Upper lobe of left lung (tissue), 6 donors: Measurements from ENCODE around the gene MGMT. TPM values are rescaled to one million over a fixed set of nuclear protein-coding genes. Genes with fewer than 3 reads are reported as not detected.

ENCODE experiments used
- ATAC-seq, 2 donors: fragments of 200-7000 bp; cut with Tn5 transposase; one replicate each; pipeline ENCODE4 v1.9.1; 2022; ENCODE audit warnings: mild to moderate bottlenecking in 2 of 2, moderate library complexity in 2 of 2; ENCODE audit not compliant: low FRiP score in 2 of 2
- DNase-seq, 2 donors: peaks; one replicate each; pipeline ENCODE4 v3.0.0-alpha.2; 2019 to 2020
- H3K27ac ChIP-seq, 4 donors: fragments of 200-600 bp; sonication (generic); one replicate each; pipeline ENCODE4 v1.5.1; 2016 to 2019
- H3K27me3 ChIP-seq, 4 donors: fragments of 200-600 bp; sonication (generic); one replicate each; pipeline ENCODE4 v1.5.1; 2017 to 2019
- H3K36me3 ChIP-seq, 4 donors: fragments of 200-600 bp; sonication (generic); one replicate each; pipeline ENCODE4 v1.5.1; 2016 to 2019
- H3K4me1 ChIP-seq, 4 donors: fragments of 200-600 bp; sonication (generic); one replicate each; pipeline ENCODE4 v1.5.1; 2018 to 2019
- H3K4me3 ChIP-seq, 4 donors: fragments of 200-600 bp; sonication (generic); one replicate each; pipeline ENCODE4 v1.5.1; 2017 to 2019; ENCODE audit warnings: mild to moderate bottlenecking in 2 of 4, moderate library complexity in 1 of 4
- H3K9me3 ChIP-seq, 4 donors: fragments of 200-600 bp; sonication (generic); one replicate each; pipeline ENCODE4 v1.5.1; 2018 to 2019
- CTCF ChIP-seq, 6 experiments: fragments of 450-650 bp in 4 of 6; fragments of 200-600 bp in 2 of 6; sonication (generic) in 2 of 6; IDR thresholded peaks; one replicate each; pipeline ENCODE4 v1.5.1; 2016 to 2019; ENCODE audit warnings: antibody characterized with exemption in 6 of 6
- EP300 ChIP-seq, 4 donors: sonication (generic); formaldehyde crosslinking; IDR thresholded peaks; one replicate each; pipeline ENCODE4 v1.5.1; 2017; ENCODE audit warnings: antibody characterized with exemption in 4 of 4, control low read depth in 2 of 4
- POLR2A ChIP-seq, 4 donors: fragments of 450-650 bp; IDR thresholded peaks; one replicate each; pipeline ENCODE4 v1.5.1; 2016 to 2017; ENCODE audit warnings: antibody characterized with exemption in 4 of 4, mild to moderate bottlenecking in 2 of 4
- POLR2AphosphoS5 ChIP-seq, 2 donors: sonication (generic); formaldehyde crosslinking; IDR thresholded peaks; one replicate each; pipeline ENCODE4 v1.5.1; 2017; ENCODE audit warnings: antibody characterized with exemption in 2 of 2
- WGBS, 2 donors: methylation state at CpG; one replicate each; pipeline ENCODE4 v1.1.5; 2017 to 2018; 5-methylcytosine and 5-hydroxymethylcytosine counted together
- total RNA-seq, 6 donors: library from RNA; depleted of rRNA in 4 of 6; stranded (reverse); fragments of >200 nt in 4 of 6; gene quantifications; one replicate each; pipeline versions ENCODE4 v1.1.0 to v1.2.1, GENCODE V29; 2016 to 2021
- donor health status: DM: no; HTN: no; CAD: no; lungs with moderate emphysema.
- donor health status: DM: no; HTN: yes; CAD: no; lungs with severe emphysema.

The MGMT gene
- total RNA-seq, 6 donors from 2014 or later, result 20.9 to 44.0 (median 29.6) TPM

- no peak for TF ChIP-seq CTCF (IDR thresholded peaks at IDR 0.05)
- TF ChIP-seq POLR2A (IDR thresholded peaks at IDR 0.05), result no peak
- no peak for TF ChIP-seq POLR2AphosphoS5 (IDR thresholded peaks at IDR 0.05)
- no peak for TF ChIP-seq EP300 (IDR thresholded peaks at IDR 0.05)
- 68 to 77% methylated on average over 8 to 13 of the region's 14 CpGs for WGBS, 2 donors
- DNase-seq, result no peak
- no peaks in the 10 kb centered on the region for H3K4me1 ChIP-seq
- no peaks in the 10 kb centered on the region for H3K27me3 ChIP-seq
- H3K4me3 ChIP-seq, result no peak overlapping the region
- no peaks in the 10 kb centered on the region for H3K36me3 ChIP-seq
- peaks cover 6 to 13% (median 7%) of the 10 kb centered on the region in 4 donors for H3K9me3 ChIP-seq
- ATAC-seq, result no peak
- H3K27ac ChIP-seq, result no peak overlapping the region
These were observed 333.8 kb downstream of the MGMT start for GRCh38 chr10:129800796-129801340.

- no peak for ATAC-seq
- H3K4me1 ChIP-seq, result no peaks in the 10 kb centered on the region
- H3K27me3 ChIP-seq, result no peaks in the 10 kb centered on the region
- TF ChIP-seq CTCF (IDR thresholded peaks at IDR 0.05), result no peak
- peaks cover 6 to 20% (median 12%) of the 10 kb centered on the region in 4 donors for H3K9me3 ChIP-seq
- WGBS, 2 donors, result 81 to 83% methylated on average over 6 to 7 of the region's 7 CpGs
- no peak for DNase-seq
- H3K27ac ChIP-seq, result no peak overlapping the region
- no peak overlapping the region for H3K4me3 ChIP-seq
- no peaks in the 10 kb centered on the region for H3K36me3 ChIP-seq
These were observed 340.2 kb downstream of the MGMT start for GRCh38 chr10:129807211-129807610.

GRCh38 chr10:129808092-129808983 lies 341.3 kb downstream of the MGMT start:
- no peaks in the 10 kb centered on the region for H3K36me3 ChIP-seq
- H3K27ac ChIP-seq, result no peak overlapping the region
- DNase-seq (no peak), ATAC-seq (no peak)
- no peak overlapping the region for H3K4me3 ChIP-seq
- H3K4me1 ChIP-seq, result no peaks in the 10 kb centered on the region
- no peaks in the 10 kb centered on the region for H3K27me3 ChIP-seq
- peaks cover 3 to 20% (median 11%) of the 10 kb centered on the region in 4 donors for H3K9me3 ChIP-seq
- 77 to 85% methylated on average over 12 to 22 of the region's 26 CpGs for WGBS, 2 donors
- TF ChIP-seq EP300 (IDR thresholded peaks at IDR 0.05) (no peak), POLR2AphosphoS5 (IDR thresholded peaks at IDR 0.05) (no peak), POLR2A (IDR thresholded peaks at IDR 0.05) (no peak), CTCF (IDR thresholded peaks at IDR 0.05) (no peak)

GRCh38 chr10:129809431-129809830 lies 342.4 kb downstream of the MGMT start:
- WGBS, 2 donors, result 86 to 93% methylated on average over 9 of the region's 9 CpGs
- Histone ChIP-seq H3K27ac (no peak overlapping the region), H3K4me3 (no peak overlapping the region), H3K36me3 (no peaks in the 10 kb centered on the region), H3K9me3 (peaks cover 0 to 15% (median 7%) of the 10 kb centered on the region in 4 donors), H3K27me3 (no peaks in the 10 kb centered on the region), H3K4me1 (no peaks in the 10 kb centered on the region)
- TF ChIP-seq POLR2AphosphoS5 (IDR thresholded peaks at IDR 0.05) (no peak), POLR2A (IDR thresholded peaks at IDR 0.05) (no peak), EP300 (IDR thresholded peaks at IDR 0.05) (no peak)
- ATAC-seq, result no peak
- DNase-seq, result no peak

- TF ChIP-seq POLR2AphosphoS5 (IDR thresholded peaks at IDR 0.05) (no peak), CTCF (IDR thresholded peaks at IDR 0.05) (no peak), EP300 (IDR thresholded peaks at IDR 0.05) (no peak), POLR2A (IDR thresholded peaks at IDR 0.05) (no peak)
- Histone ChIP-seq H3K27ac (no peak overlapping the region), H3K9me3 (peaks cover 0 to 12% (median 7%) of the 10 kb centered on the region in 4 donors), H3K4me3 (no peak overlapping the region), H3K36me3 (no peaks in the 10 kb centered on the region), H3K27me3 (no peaks in the 10 kb centered on the region), H3K4me1 (no peaks in the 10 kb centered on the region)
- DNase-seq, result no peak
- no peak for ATAC-seq
- WGBS, 2 donors, result 90% methylated on average over 13 of the region's 13 CpGs
These were observed 342.8 kb downstream of the MGMT start for GRCh38 chr10:129809841-129810240.
